ENCODE results near the gene RNF224. TPM values are rescaled to one million over a fixed set of nuclear protein-coding genes. Genes with fewer than 3 reads are reported as not detected.

Gene RNF224
- total and polyA plus RNA-seq, 2 of the 13 experiments (the other 11 are each of a cell fraction or from before 2014, with no cell fraction given): 0.09 TPM; not detected in 1

DNA sequence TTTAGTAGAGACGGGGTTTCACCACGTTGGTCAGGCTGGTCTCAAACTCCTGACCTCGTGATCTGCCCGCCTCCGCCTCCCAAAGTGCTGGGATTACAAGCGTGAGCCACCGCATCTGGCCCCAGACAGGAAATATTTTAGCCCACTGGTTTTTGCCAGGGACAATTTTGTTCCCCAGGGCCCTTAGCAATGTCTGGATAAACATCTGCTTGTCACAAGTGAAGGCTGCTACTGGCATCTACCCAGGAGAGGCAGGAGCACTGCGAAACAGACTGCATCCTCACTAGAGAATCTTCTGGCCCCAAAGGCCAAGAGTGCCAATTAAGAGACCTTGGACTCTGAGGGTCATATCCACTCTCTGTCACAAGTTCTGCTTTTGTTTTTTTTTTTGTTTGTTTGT lies 24.3 kb upstream of the RNF224 start:
- peak overlapping the region; percentile 95 for H3K4me2 ChIP-seq (ENCODE audit: low read depth, low read length)
- H3K79me2 ChIP-seq (ENCODE audit: insufficient read depth, low read length): peaks cover 57% of the 10 kb centered on the region
- peaks cover 60% of the 10 kb centered on the region for H3K4me1 ChIP-seq (ENCODE audit: insufficient read depth, low read length)
- no peaks in the 10 kb centered on the region; a peak in 1 of 5 replicates for H3K27me3 ChIP-seq (ENCODE audit: control insufficient read depth in 1 of 2, insufficient read depth in 2 of 2, low read length in 2 of 2)
- 14% methylated on average over 8 of the region's 8 CpGs for WGBS (ENCODE audit: low lambda C conversion rate)
- ChIA-PET CTCF (ENCODE audit: low intra/inter-chr PET ratio, low total read pairs) (no interaction called here), POLR2A (interaction anchor here (1.0 to 8.8 kb wide), 9 partner anchors 14 to 147 kb away, joined by 3 to 225 read pairs (median 15); partner anchors contain the start of genes ANAPC2, CYSRT1, RNF208 and RNF224)
- DNase-seq (ENCODE audit: low spot score) (no peak), FAIRE-seq (no peak), ATAC-seq (no peak)
- H3K27ac ChIP-seq (ENCODE audit: extremely low read length, insufficient read depth, low read length): peak overlapping the region; percentile 96
- intact Hi-C loops (cut with micrococcal nuclease; ENCODE audit: unreplicated experiment): no loop called here
- H4K20me1 ChIP-seq (ENCODE audit: insufficient read depth, low read length): peaks cover 4% of the 10 kb centered on the region; the same call in 1 of the 2 replicates
- no peak overlapping the region for H3K9ac ChIP-seq (ENCODE audit: insufficient read depth, low read depth, low read length)
- H2AFZ ChIP-seq (ENCODE audit: low read length): no peak overlapping the region
- no TSS peak for BruUV-seq (replicated peaks)
- H3K4me3 ChIP-seq (replicated peaks in 1 of 3; ENCODE audit: insufficient read depth in 1 of 3, low read depth in 2 of 3, low read length in 3 of 3): no peak overlapping the region
- H3K36me3 ChIP-seq (replicated peaks in 1 of 2; ENCODE audit: control insufficient read depth in 1 of 2, insufficient read depth in 2 of 2, low read length in 2 of 2): no peaks in the 10 kb centered on the region
- in situ Hi-C loops (cut with HindIII; ENCODE audit: extremely low pct_ligation_motif_present, low pct_unique_long_range_greater_than_20kb): no loop called here
- H3K9me3 ChIP-seq (ENCODE audit: low read length): no peaks in the 10 kb centered on the region
- no peak for TF ChIP-seq NCOR1 (IDR thresholded peaks at IDR 0.05; ENCODE audit: borderline replicate concordance, low read length)
- TF ChIP-seq ONECUT2 (CRISPR knock-in tag; IDR thresholded peaks at IDR 0.05): no peak
- TF ChIP-seq MXD4 (CRISPR knock-in tag; IDR thresholded peaks at IDR 0.05): no peak
- no peak for TF ChIP-seq ZNF337 (CRISPR knock-in tag; IDR thresholded peaks at IDR 0.05; ENCODE audit: borderline replicate concordance, low read depth)
- TF ChIP-seq, protein P1, sequence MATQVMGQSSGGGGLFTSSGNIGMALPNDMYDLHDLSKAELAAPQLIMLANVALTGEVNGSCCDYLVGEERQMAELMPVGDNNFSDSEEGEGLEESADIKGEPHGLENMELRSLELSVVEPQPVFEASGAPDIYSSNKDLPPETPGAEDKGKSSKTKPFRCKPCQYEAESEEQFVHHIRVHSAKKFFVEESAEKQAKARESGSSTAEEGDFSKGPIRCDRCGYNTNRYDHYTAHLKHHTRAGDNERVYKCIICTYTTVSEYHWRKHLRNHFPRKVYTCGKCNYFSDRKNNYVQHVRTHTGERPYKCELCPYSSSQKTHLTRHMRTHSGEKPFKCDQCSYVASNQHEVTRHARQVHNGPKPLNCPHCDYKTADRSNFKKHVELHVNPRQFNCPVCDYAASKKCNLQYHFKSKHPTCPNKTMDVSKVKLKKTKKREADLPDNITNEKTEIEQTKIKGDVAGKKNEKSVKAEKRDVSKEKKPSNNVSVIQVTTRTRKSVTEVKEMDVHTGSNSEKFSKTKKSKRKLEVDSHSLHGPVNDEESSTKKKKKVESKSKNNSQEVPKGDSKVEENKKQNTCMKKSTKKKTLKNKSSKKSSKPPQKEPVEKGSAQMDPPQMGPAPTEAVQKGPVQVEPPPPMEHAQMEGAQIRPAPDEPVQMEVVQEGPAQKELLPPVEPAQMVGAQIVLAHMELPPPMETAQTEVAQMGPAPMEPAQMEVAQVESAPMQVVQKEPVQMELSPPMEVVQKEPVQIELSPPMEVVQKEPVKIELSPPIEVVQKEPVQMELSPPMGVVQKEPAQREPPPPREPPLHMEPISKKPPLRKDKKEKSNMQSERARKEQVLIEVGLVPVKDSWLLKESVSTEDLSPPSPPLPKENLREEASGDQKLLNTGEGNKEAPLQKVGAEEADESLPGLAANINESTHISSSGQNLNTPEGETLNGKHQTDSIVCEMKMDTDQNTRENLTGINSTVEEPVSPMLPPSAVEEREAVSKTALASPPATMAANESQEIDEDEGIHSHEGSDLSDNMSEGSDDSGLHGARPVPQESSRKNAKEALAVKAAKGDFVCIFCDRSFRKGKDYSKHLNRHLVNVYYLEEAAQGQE (IDR thresholded peaks at IDR 0.05; ENCODE audit: borderline replicate concordance in 1 of 2, low read depth in 1 of 2, low read length in 2 of 2): no peak
- TF ChIP-seq ZNF746 (CRISPR knock-in tag; IDR thresholded peaks at IDR 0.05): no peak
- no peak for TF ChIP-seq ZNF549 (CRISPR knock-in tag; IDR thresholded peaks at IDR 0.05)
- TF ChIP-seq, protein P2, sequence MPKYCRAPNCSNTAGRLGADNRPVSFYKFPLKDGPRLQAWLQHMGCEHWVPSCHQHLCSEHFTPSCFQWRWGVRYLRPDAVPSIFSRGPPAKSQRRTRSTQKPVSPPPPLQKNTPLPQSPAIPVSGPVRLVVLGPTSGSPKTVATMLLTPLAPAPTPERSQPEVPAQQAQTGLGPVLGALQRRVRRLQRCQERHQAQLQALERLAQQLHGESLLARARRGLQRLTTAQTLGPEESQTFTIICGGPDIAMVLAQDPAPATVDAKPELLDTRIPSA (CRISPR knock-in tag; IDR thresholded peaks at IDR 0.05; ENCODE audit: borderline replicate concordance): no peak
- no peak for TF ChIP-seq ATAD3A (CRISPR knock-in tag; IDR thresholded peaks at IDR 0.05)
- TF ChIP-seq ZNF605 (CRISPR knock-in tag; IDR thresholded peaks at IDR 0.05): 0 out of 2 replicates have a peak, but pooled peaks have one; percentile 26
- TF ChIP-seq, protein P3, sequence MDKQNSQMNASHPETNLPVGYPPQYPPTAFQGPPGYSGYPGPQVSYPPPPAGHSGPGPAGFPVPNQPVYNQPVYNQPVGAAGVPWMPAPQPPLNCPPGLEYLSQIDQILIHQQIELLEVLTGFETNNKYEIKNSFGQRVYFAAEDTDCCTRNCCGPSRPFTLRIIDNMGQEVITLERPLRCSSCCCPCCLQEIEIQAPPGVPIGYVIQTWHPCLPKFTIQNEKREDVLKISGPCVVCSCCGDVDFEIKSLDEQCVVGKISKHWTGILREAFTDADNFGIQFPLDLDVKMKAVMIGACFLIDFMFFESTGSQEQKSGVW (CRISPR knock-in tag; IDR thresholded peaks at IDR 0.05; ENCODE audit: borderline replicate concordance): no peak
- TF ChIP-seq ASH2L (IDR thresholded peaks at IDR 0.05; ENCODE audit: insufficient read length, low read depth, low read length): peak; percentile 8
- TF ChIP-seq FOXK2 (IDR thresholded peaks at IDR 0.05): no peak
- TF ChIP-seq, protein P4, sequence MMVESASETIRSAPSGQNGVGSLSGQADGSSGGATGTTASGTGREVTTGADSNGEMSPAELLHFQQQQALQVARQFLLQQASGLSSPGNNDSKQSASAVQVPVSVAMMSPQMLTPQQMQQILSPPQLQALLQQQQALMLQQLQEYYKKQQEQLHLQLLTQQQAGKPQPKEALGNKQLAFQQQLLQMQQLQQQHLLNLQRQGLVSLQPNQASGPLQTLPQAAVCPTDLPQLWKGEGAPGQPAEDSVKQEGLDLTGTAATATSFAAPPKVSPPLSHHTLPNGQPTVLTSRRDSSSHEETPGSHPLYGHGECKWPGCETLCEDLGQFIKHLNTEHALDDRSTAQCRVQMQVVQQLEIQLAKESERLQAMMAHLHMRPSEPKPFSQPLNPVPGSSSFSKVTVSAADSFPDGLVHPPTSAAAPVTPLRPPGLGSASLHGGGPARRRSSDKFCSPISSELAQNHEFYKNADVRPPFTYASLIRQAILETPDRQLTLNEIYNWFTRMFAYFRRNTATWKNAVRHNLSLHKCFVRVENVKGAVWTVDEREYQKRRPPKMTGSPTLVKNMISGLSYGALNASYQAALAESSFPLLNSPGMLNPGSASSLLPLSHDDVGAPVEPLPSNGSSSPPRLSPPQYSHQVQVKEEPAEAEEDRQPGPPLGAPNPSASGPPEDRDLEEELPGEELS (CRISPR knock-in tag; IDR thresholded peaks at IDR 0.05): peak; percentile 31; the same call in 1 of the 2 replicates
- TF ChIP-seq, protein P5, sequence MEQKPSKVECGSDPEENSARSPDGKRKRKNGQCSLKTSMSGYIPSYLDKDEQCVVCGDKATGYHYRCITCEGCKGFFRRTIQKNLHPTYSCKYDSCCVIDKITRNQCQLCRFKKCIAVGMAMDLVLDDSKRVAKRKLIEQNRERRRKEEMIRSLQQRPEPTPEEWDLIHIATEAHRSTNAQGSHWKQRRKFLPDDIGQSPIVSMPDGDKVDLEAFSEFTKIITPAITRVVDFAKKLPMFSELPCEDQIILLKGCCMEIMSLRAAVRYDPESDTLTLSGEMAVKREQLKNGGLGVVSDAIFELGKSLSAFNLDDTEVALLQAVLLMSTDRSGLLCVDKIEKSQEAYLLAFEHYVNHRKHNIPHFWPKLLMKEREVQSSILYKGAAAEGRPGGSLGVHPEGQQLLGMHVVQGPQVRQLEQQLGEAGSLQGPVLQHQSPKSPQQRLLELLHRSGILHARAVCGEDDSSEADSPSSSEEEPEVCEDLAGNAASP (CRISPR knock-in tag; IDR thresholded peaks at IDR 0.05; ENCODE audit: borderline replicate concordance): no peak
